TTC549 (cell line): ENCODE results near the gene FAM237A.
A peak's percentile ranks its signal among the peaks of the same experiment; 100 is the strongest.

Experiments
- FAIRE-seq: peaks from 2 replicates; lab custom pipeline; 2012; peaks lifted over from hg19 to GRCh38; lab: Jason Lieb, UNC

Gene FAM237A

DNA sequence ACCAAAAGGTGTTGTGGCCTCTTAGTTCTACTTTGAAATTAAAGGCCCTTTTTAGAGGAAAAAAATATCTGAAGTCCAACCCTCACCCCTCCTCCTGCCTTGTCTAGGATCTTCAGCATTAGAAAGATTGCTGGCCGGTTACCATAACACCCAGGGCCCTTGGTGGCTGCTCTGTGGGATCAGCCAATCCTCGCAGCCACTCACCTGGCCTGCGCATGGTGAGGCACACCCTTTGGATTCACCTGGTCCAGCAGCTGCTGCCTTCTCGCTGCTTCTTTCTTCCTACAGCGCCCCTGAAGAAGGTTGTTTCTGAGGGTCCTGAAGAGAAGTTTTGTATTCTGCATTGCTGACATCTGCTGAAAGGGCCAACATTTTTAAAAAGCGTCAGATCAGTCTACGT lies 50.7 kb downstream of the FAM237A start:
- no peak for FAIRE-seq

DNA sequence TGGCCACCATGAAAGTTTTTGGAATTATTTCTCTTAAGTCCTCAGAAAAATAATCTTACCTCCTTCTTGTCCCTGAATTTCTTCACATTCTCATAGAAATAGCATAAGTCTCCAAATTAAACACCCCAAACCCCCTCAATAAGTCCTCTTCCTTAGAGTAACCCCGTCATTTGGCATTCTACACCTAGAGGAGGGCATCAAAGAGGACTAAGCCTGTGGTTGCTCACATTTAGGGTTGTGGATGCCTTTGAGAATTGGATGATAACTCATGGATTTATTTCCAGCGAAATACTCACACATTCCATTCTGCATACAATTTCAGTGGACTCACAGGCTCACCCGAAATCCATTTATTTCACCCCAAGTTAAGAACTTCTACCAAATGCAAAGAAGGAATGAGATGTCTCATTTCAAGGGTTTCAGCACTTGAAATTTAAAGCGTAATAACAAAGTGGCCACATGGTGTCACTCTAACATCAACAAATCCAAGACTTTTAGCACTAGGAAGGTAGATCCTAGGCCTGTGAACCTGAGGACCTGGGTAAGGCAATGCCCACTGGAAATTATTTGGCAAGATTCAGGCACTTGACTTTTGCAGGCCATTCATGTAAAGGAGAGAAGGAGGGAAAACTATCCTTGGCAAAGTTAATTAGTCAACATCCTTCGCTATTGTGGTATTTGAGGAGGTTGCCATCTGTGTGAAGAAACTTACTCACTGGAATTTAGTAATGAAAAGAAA lies 51.3 kb downstream of the FAM237A start:
- FAIRE-seq = peak; percentile 67

DNA sequence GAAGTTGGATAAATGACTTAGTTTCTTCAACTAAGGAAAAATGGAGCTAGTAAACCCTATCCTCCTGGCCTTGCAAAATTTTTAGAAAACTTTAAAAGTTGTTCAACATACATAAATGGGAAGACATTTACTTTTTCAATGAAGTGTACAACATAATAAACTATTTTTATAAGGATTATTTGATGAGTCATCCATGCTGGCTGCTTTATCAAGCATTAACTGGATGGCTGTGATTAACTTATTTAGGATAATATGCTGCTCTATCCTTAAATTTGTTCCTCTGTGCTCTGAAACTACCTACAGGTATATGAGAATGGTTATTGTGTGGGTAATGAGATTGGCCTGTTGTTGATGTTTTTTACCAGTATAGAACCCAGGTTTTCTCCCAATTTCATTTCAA lies 54.6 kb downstream of the FAM237A start:
- FAIRE-seq = no peak

DNA sequence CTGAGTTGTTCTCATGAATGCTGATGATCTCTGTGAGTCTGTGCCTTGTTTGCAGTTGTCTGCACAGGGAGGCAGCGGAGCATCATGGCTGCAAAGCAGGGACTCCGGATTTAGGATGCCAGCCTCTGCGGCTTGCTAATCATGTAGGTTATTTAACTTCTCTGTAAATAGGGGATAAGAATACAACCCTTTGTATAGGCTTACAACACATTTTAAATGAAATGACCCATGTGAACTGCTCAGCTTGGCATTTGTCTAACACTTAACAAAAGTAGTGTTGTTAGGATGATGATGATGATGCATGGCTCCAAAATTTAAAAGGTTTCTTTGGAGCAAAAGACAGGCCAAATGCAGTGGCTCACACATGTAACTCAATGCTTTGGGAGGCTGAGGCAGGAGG lies 56.5 kb downstream of the FAM237A start:
- no peak for FAIRE-seq
